ENCODE measurements around the gene NFIB. TPM values are rescaled to one million over a fixed set of nuclear protein-coding genes. Genes with fewer than 3 reads are reported as not detected.

NFIB gene
- total RNA-seq, 2 experiments from 2014 or later: not detected

- no peak for ATAC-seq
- POLR2A ChIA-PET: no interaction called here
These were observed 106.5 kb downstream of the NFIB start for GRCh38 chr9:14207352-14207995.

GRCh38 chr9:14205463-14205862 lies 108.5 kb downstream of the NFIB start:
- Mint-ChIP-seq H3K27me3 (ENCODE audit: low read depth) (no peaks in the 10 kb centered on the region), H3K4me3 (no peak overlapping the region), H3K4me1 (ENCODE audit: low read depth) (no peaks in the 10 kb centered on the region), H3K36me3 (ENCODE audit: low read depth) (no peaks in the 10 kb centered on the region), H3K27ac (no peak overlapping the region), H3K9me3 (ENCODE audit: insufficient read depth) (no peaks in the 10 kb centered on the region)
- ATAC-seq: no peak
- DNase-seq: no peak
- POLR2A ChIA-PET: no interaction called here
- CTCF ChIA-PET: no interaction called here

More at GRCh38 chr9:14207352-14207995, 106.5 kb downstream of the NFIB start:
- H3K27ac Mint-ChIP-seq: no peak overlapping the region
- H3K36me3 Mint-ChIP-seq (ENCODE audit: low read depth): no peaks in the 10 kb centered on the region
- CTCF ChIA-PET: no interaction called here
- no peak overlapping the region for H3K4me3 Mint-ChIP-seq
- no peaks in the 10 kb centered on the region for H3K9me3 Mint-ChIP-seq (ENCODE audit: insufficient read depth)
- no peaks in the 10 kb centered on the region for H3K27me3 Mint-ChIP-seq (ENCODE audit: low read depth)
- no peaks in the 10 kb centered on the region for H3K4me1 Mint-ChIP-seq (ENCODE audit: low read depth)
- DNase-seq: no peak

GRCh38 chr9:14203356-14204056 lies 110.4 kb downstream of the NFIB start:
- H3K4me3 Mint-ChIP-seq: no peak overlapping the region
- H3K9me3 Mint-ChIP-seq (ENCODE audit: insufficient read depth): no peaks in the 10 kb centered on the region
- no peaks in the 10 kb centered on the region for H3K4me1 Mint-ChIP-seq (ENCODE audit: low read depth)
- CTCF ChIA-PET: no interaction called here
- ATAC-seq (no peak), DNase-seq (no peak)
- H3K27me3 Mint-ChIP-seq (ENCODE audit: low read depth): no peaks in the 10 kb centered on the region
- H3K36me3 Mint-ChIP-seq (ENCODE audit: low read depth): no peaks in the 10 kb centered on the region
- POLR2A ChIA-PET: no interaction called here
- H3K27ac Mint-ChIP-seq: no peak overlapping the region

GRCh38 chr9:14198841-14199455 lies 115.0 kb downstream of the NFIB start:
- DNase-seq: no peak
- CTCF ChIA-PET: no interaction called here
- Mint-ChIP-seq H3K27me3 (ENCODE audit: low read depth) (no peaks in the 10 kb centered on the region), H3K9me3 (ENCODE audit: insufficient read depth) (no peaks in the 10 kb centered on the region), H3K4me3 (no peak overlapping the region), H3K27ac (no peak overlapping the region), H3K4me1 (ENCODE audit: low read depth) (no peaks in the 10 kb centered on the region), H3K36me3 (ENCODE audit: low read depth) (no peaks in the 10 kb centered on the region)
- POLR2A ChIA-PET: no interaction called here
- no peak for ATAC-seq

GRCh38 chr9:14198047-14198840 lies 115.7 kb downstream of the NFIB start:
- Mint-ChIP-seq H3K4me3 (no peak overlapping the region), H3K9me3 (ENCODE audit: insufficient read depth) (no peaks in the 10 kb centered on the region), H3K27ac (no peak overlapping the region), H3K36me3 (ENCODE audit: low read depth) (no peaks in the 10 kb centered on the region), H3K4me1 (ENCODE audit: low read depth) (no peaks in the 10 kb centered on the region), H3K27me3 (ENCODE audit: low read depth) (no peaks in the 10 kb centered on the region)
- DNase-seq (no peak), ATAC-seq (no peak)
- ChIA-PET CTCF (no interaction called here), POLR2A (no interaction called here)

- ChIA-PET POLR2A (no interaction called here), CTCF (no interaction called here)
- Mint-ChIP-seq H3K27me3 (ENCODE audit: low read depth) (no peaks in the 10 kb centered on the region), H3K27ac (no peak overlapping the region), H3K9me3 (ENCODE audit: insufficient read depth) (no peaks in the 10 kb centered on the region), H3K36me3 (ENCODE audit: low read depth) (no peaks in the 10 kb centered on the region), H3K4me1 (ENCODE audit: low read depth) (no peaks in the 10 kb centered on the region), H3K4me3 (no peak overlapping the region)
- DNase-seq: no peak
- ATAC-seq: no peak
These were observed 116.5 kb downstream of the NFIB start for GRCh38 chr9:14197325-14197858.

- DNase-seq: no peak
- no peak for ATAC-seq
- Mint-ChIP-seq H3K27me3 (ENCODE audit: low read depth) (no peaks in the 10 kb centered on the region), H3K27ac (no peak overlapping the region), H3K9me3 (ENCODE audit: insufficient read depth) (no peaks in the 10 kb centered on the region), H3K36me3 (ENCODE audit: low read depth) (no peaks in the 10 kb centered on the region), H3K4me3 (no peak overlapping the region), H3K4me1 (ENCODE audit: low read depth) (no peaks in the 10 kb centered on the region)
- POLR2A ChIA-PET: no interaction called here
- CTCF ChIA-PET: no interaction called here
These were observed 120.5 kb downstream of the NFIB start for GRCh38 chr9:14193328-14193990.

- CTCF ChIA-PET: no interaction called here
These were observed 121.4 kb downstream of the NFIB start for GRCh38 chr9:14192556-14192955.

GRCh38 chr9:14191512-14191911 lies 122.4 kb downstream of the NFIB start:
- no peaks in the 10 kb centered on the region for H3K4me1 Mint-ChIP-seq (ENCODE audit: low read depth)

More at GRCh38 chr9:14192556-14192955, 121.4 kb downstream of the NFIB start:
- no peak overlapping the region for H3K4me3 Mint-ChIP-seq
- POLR2A ChIA-PET: no interaction called here
- ATAC-seq (no peak), DNase-seq (no peak)
- no peaks in the 10 kb centered on the region for H3K36me3 Mint-ChIP-seq (ENCODE audit: low read depth)
- no peak overlapping the region for H3K27ac Mint-ChIP-seq
- H3K27me3 Mint-ChIP-seq (ENCODE audit: low read depth): no peaks in the 10 kb centered on the region
- no peaks in the 10 kb centered on the region for H3K9me3 Mint-ChIP-seq (ENCODE audit: insufficient read depth)
- no peaks in the 10 kb centered on the region for H3K4me1 Mint-ChIP-seq (ENCODE audit: low read depth)

GRCh38 chr9:14190240-14190639 lies 123.7 kb downstream of the NFIB start:
- Mint-ChIP-seq H3K4me1 (ENCODE audit: low read depth) (no peaks in the 10 kb centered on the region), H3K36me3 (ENCODE audit: low read depth) (no peaks in the 10 kb centered on the region), H3K4me3 (no peak overlapping the region), H3K27ac (no peak overlapping the region), H3K27me3 (ENCODE audit: low read depth) (no peaks in the 10 kb centered on the region), H3K9me3 (ENCODE audit: insufficient read depth) (no peaks in the 10 kb centered on the region)
- CTCF ChIA-PET: interaction anchor here (1.2 kb wide), 1 partner anchor 20 kb away, joined by 3 read pairs; no protein-coding TSS in a partner anchor
- ATAC-seq (no peak), DNase-seq (no peak)
- POLR2A ChIA-PET: no interaction called here

More at GRCh38 chr9:14191512-14191911, 122.4 kb downstream of the NFIB start:
- Mint-ChIP-seq H3K9me3 (ENCODE audit: insufficient read depth) (no peaks in the 10 kb centered on the region), H3K4me3 (no peak overlapping the region), H3K27ac (no peak overlapping the region), H3K36me3 (ENCODE audit: low read depth) (no peaks in the 10 kb centered on the region), H3K27me3 (ENCODE audit: low read depth) (no peaks in the 10 kb centered on the region)
- ATAC-seq (no peak), DNase-seq (no peak)
- CTCF ChIA-PET: no interaction called here
- POLR2A ChIA-PET: no interaction called here

GRCh38 chr9:14189578-14189977 lies 124.4 kb downstream of the NFIB start:
- H3K36me3 Mint-ChIP-seq (ENCODE audit: low read depth): no peaks in the 10 kb centered on the region
- no peaks in the 10 kb centered on the region for H3K27me3 Mint-ChIP-seq (ENCODE audit: low read depth)
- no peak overlapping the region for H3K4me3 Mint-ChIP-seq
- no peaks in the 10 kb centered on the region for H3K9me3 Mint-ChIP-seq (ENCODE audit: insufficient read depth)
- no peak overlapping the region for H3K27ac Mint-ChIP-seq
- POLR2A ChIA-PET: no interaction called here
- no peak for ATAC-seq
- H3K4me1 Mint-ChIP-seq (ENCODE audit: low read depth): no peaks in the 10 kb centered on the region
- DNase-seq: no peak
- CTCF ChIA-PET: interaction anchor here (1.2 kb wide), 1 partner anchor 20 kb away, joined by 3 read pairs; no protein-coding TSS in a partner anchor
